H9 (cell line): ENCODE measurements around the gene RALGDS. TPM values are rescaled to one million over a fixed set of nuclear protein-coding genes. Genes with fewer than 3 reads are reported as not detected.

Experiments used
- DNase-seq: peaks from one replicate; pipeline ENCODE4 v3.0.0-alpha.2; 2017
- H2AFZ ChIP-seq: one replicate; pipeline ENCODE4 v1.6.1; 2013; ENCODE audit warnings: mild to moderate bottlenecking, low read length, control low read depth, moderate library complexity
- H2AK5ac ChIP-seq: 2 replicates; pipeline ENCODE4 v1.6.1; 2013; ENCODE audit warnings: low read length, control low read depth, mixed read lengths; ENCODE audit not compliant: insufficient read length
- H2BK120ac ChIP-seq: one replicate; pipeline ENCODE4 v1.6.1; 2013; ENCODE audit warnings: low read depth, mild to moderate bottlenecking, low read length, control low read depth, inconsistent platforms; ENCODE audit not compliant: poor library complexity, severe bottlenecking
- H2BK12ac ChIP-seq: 2 replicates; pipeline ENCODE4 v1.6.1; 2013; ENCODE audit warnings: low read length, control low read depth, mixed read lengths, low read depth; ENCODE audit not compliant: insufficient read length
- H2BK15ac ChIP-seq: 2 replicates; pipeline ENCODE4 v1.6.1; 2013; ENCODE audit warnings: low read depth, low read length, control low read depth
- H2BK20ac ChIP-seq: one replicate; pipeline ENCODE4 v1.6.1; 2013; ENCODE audit warnings: low read depth, mild to moderate bottlenecking, low read length, control low read depth, inconsistent platforms; ENCODE audit not compliant: poor library complexity, severe bottlenecking
- H2BK5ac ChIP-seq: 2 replicates; pipeline ENCODE4 v1.6.1; 2013; ENCODE audit warnings: low read length, control low read depth, mixed read lengths; ENCODE audit not compliant: insufficient read length
- H3K14ac ChIP-seq: 2 replicates; pipeline ENCODE4 v1.6.1; 2013; ENCODE audit warnings: low read length, control low read depth; ENCODE audit not compliant: insufficient read depth
- H3K18ac ChIP-seq: 2 replicates; pipeline ENCODE4 v1.6.1; 2013; ENCODE audit warnings: low read depth, mild to moderate bottlenecking, mixed read lengths, low read length, control low read depth; ENCODE audit not compliant: insufficient read length
- H3K23ac ChIP-seq: 2 replicates; pipeline ENCODE4 v1.6.1; 2013; ENCODE audit warnings: low read length, control low read depth, mixed read lengths, low read depth; ENCODE audit not compliant: insufficient read length
- H3K23me2 ChIP-seq: 2 replicates; pipeline ENCODE4 v1.6.1; 2013; ENCODE audit warnings: low read depth, mild to moderate bottlenecking, mixed read lengths, low read length, control low read depth; ENCODE audit not compliant: insufficient read length, poor library complexity, severe bottlenecking
- H3K27ac ChIP-seq: 2 replicates; pipeline ENCODE4 v1.5.1; 2013; ENCODE audit warnings: low read length, control low read depth, mixed read lengths, low read depth; ENCODE audit not compliant: insufficient read length
- H3K27me3 ChIP-seq: 2 replicates; pipeline ENCODE4 v1.6.1; 2013; ENCODE audit warnings: low read length, control low read depth, inconsistent platforms; ENCODE audit not compliant: insufficient read depth
- H3K4ac ChIP-seq: 2 replicates; pipeline ENCODE4 v1.6.1; 2013; ENCODE audit warnings: low read depth, mild to moderate bottlenecking, control low read depth, inconsistent platforms, low read length, moderate library complexity
- H3K4me1 ChIP-seq: 2 replicates; pipeline ENCODE4 v1.6.1; 2013; ENCODE audit warnings: low read length, control low read depth, inconsistent platforms; ENCODE audit not compliant: insufficient read depth
- H3K4me2 ChIP-seq: 2 replicates; pipeline ENCODE4 v1.6.1; 2013; ENCODE audit warnings: low read length, control low read depth, mixed read lengths; ENCODE audit not compliant: insufficient read length, insufficient read depth
- H3K56ac ChIP-seq: 2 replicates; pipeline ENCODE4 v1.6.1; 2013; ENCODE audit warnings: low read depth, mild to moderate bottlenecking, mixed read lengths, low read length, control low read depth; ENCODE audit not compliant: insufficient read length
- H3K79me1 ChIP-seq: 2 replicates; pipeline ENCODE4 v1.6.1; 2013; ENCODE audit warnings: low read depth, mild to moderate bottlenecking, moderate library complexity, low read length, control low read depth, inconsistent platforms; ENCODE audit not compliant: insufficient read depth, poor library complexity, severe bottlenecking
- H3K79me2 ChIP-seq: 2 replicates; pipeline ENCODE4 v1.6.1; 2013; ENCODE audit warnings: low read length, control low read depth, inconsistent platforms; ENCODE audit not compliant: insufficient read depth
- H3K9ac ChIP-seq: 2 replicates; pipeline ENCODE4 v1.6.1; 2013; ENCODE audit warnings: low read length, control low read depth, mixed read lengths; ENCODE audit not compliant: insufficient read length; ENCODE audit errors: extremely low read depth
- H3K9me3 ChIP-seq: one replicate; pipeline ENCODE4 v1.6.1; 2013; ENCODE audit warnings: low read depth, low read length, inconsistent platforms; ENCODE audit not compliant: control insufficient read depth
- H3T11ph ChIP-seq: one replicate; pipeline ENCODE4 v1.6.1; 2013; ENCODE audit warnings: mild to moderate bottlenecking, low read length, control low read depth, inconsistent platforms
- H4K20me1 ChIP-seq: one replicate; pipeline ENCODE4 v1.6.1; 2013; ENCODE audit not compliant: control insufficient read depth, insufficient read length, insufficient read depth
- H4K5ac ChIP-seq: 2 replicates; pipeline ENCODE4 v1.6.1; 2013; ENCODE audit warnings: low read depth, mild to moderate bottlenecking, mixed read lengths, low read length, control low read depth; ENCODE audit not compliant: insufficient read length
- H4K8ac ChIP-seq: replicated peaks from 2 replicates; pipeline ENCODE4 v1.6.1; 2013; ENCODE audit warnings: low read length, control low read depth, mixed read lengths, low read depth; ENCODE audit not compliant: insufficient read length
- H4K91ac ChIP-seq: 2 replicates; pipeline ENCODE4 v1.6.1; 2013; ENCODE audit warnings: low read depth, mild to moderate bottlenecking, moderate library complexity, mixed read lengths, low read length, control low read depth; ENCODE audit not compliant: insufficient read length
- H3K27ac Mint-ChIP-seq, 3 experiments: 2 replicates in 2 of 3; 3 replicates in 1 of 3; pipeline ENCODE4 v1.8.0; 2020 to 2021; ENCODE audit warnings: mixed read lengths in 3 of 3, mild to moderate bottlenecking in 1 of 3, moderate library complexity in 1 of 3
- H3K27me3 Mint-ChIP-seq: 2 replicates; pipeline ENCODE4 v1.8.0; 2021; ENCODE audit warnings: low read depth, mild to moderate bottlenecking, moderate library complexity, mixed read lengths
- H3K36me3 Mint-ChIP-seq, 3 experiments: 2 replicates in 2 of 3; 3 replicates in 1 of 3; pipeline ENCODE4 v1.8.0; 2020 to 2021; ENCODE audit warnings: low read depth in 3 of 3, mixed read lengths in 3 of 3; ENCODE audit not compliant: insufficient read depth in 1 of 3
- H3K4me1 Mint-ChIP-seq, 2 experiments: 2 replicates each; pipeline ENCODE4 v1.8.0; 2020; ENCODE audit warnings: mixed read lengths in 2 of 2
- H3K4me3 Mint-ChIP-seq, 2 experiments: 2 replicates in 1 of 2; 3 replicates in 1 of 2; pipeline ENCODE4 v1.8.0; 2020 to 2021; ENCODE audit warnings: mild to moderate bottlenecking in 2 of 2, mixed read lengths in 2 of 2, moderate library complexity in 1 of 2
- H3K9me3 Mint-ChIP-seq, 2 experiments: 2 replicates in 1 of 2; 3 replicates in 1 of 2; pipeline ENCODE4 v1.8.0; 2020; ENCODE audit warnings: mild to moderate bottlenecking in 2 of 2, mixed read lengths in 2 of 2, moderate library complexity in 1 of 2
- CTCF ChIP-seq: fragments of 200-600 bp; sonication (generic); conservative IDR thresholded peaks from 3 replicates; pipeline ENCODE4 v1.8.0; 2021; ENCODE audit warnings: antibody characterized with exemption, mild to moderate bottlenecking
- WGBS: extraction: QIAGEN DNeasy Blood & Tissue Kit; methylation state at CpG from one replicate; pipeline ENCODE4 v1.1.7; 2013; ENCODE audit warnings: missing lambda C conversion rate, low lambda C conversion rate, mixed read lengths; ENCODE audit not compliant: insufficient read length; ENCODE audit errors: extremely low coverage; 5-methylcytosine and 5-hydroxymethylcytosine counted together
- total RNA-seq: library from RNA; stranded (reverse); gene quantifications from 2 replicates; pipeline ENCODE4 v1.2.1, GENCODE V29; 2021

The RALGDS gene
- total RNA-seq, 1 experiment from 2014 or later, result 21.3 TPM

- H3K14ac ChIP-seq, result no peak overlapping the region
- H3K27ac Mint-ChIP-seq, result 0 out of 7 replicates have a peak overlapping the region, but pooled peaks of 1 of the 3 experiments have one; percentile 80
- H3K9ac ChIP-seq, result no peak overlapping the region
- H3K4ac ChIP-seq, result no peak overlapping the region
- no peak overlapping the region for H2BK120ac ChIP-seq
- H2AK5ac ChIP-seq, result no peak overlapping the region
- WGBS, result no CpG with 5 or more reads among the region's 3 CpGs
- peaks cover 3% of the 10 kb centered on the region; the same call in 1 of the 2 replicates for H3K4me1 ChIP-seq
- no peak overlapping the region for H3K18ac ChIP-seq
- H4K91ac ChIP-seq, result no peak overlapping the region
- no peaks in the 10 kb centered on the region for H3K79me1 ChIP-seq
- peaks cover 11 to 31% of the 10 kb centered on the region in 2 experiments for H3K4me1 Mint-ChIP-seq
- peaks cover 42% of the 10 kb centered on the region for H3K27me3 Mint-ChIP-seq
- no peak overlapping the region for H3T11ph ChIP-seq
- H2BK20ac ChIP-seq, result no peak overlapping the region
- H4K8ac ChIP-seq, result no peak overlapping the region
- H3K79me2 ChIP-seq, result no peaks in the 10 kb centered on the region
- H2BK12ac ChIP-seq, result no peak overlapping the region
- peaks cover 8% of the 10 kb centered on the region; the same call in 1 of the 2 replicates for H3K27me3 ChIP-seq
- DNase-seq, result no peak
- no peaks in the 10 kb centered on the region; a peak in 1 of 7 replicates for H3K36me3 Mint-ChIP-seq
- H3K56ac ChIP-seq, result no peak overlapping the region
- no peak overlapping the region for H2AFZ ChIP-seq
- no peak overlapping the region for H4K5ac ChIP-seq
- H4K20me1 ChIP-seq, result peaks cover 8% of the 10 kb centered on the region
- no peak overlapping the region for H3K4me2 ChIP-seq
- no peak overlapping the region for H2BK5ac ChIP-seq
- H3K9me3 ChIP-seq, result no peaks in the 10 kb centered on the region
- TF ChIP-seq CTCF, result no peak
- no peak overlapping the region for H3K23ac ChIP-seq
- no peaks in the 10 kb centered on the region for H3K9me3 Mint-ChIP-seq
- peaks cover 9% of the 10 kb centered on the region for H3K23me2 ChIP-seq
- H3K4me3 Mint-ChIP-seq, result no peak overlapping the region
- no peak overlapping the region for H3K27ac ChIP-seq
- H2BK15ac ChIP-seq, result no peak overlapping the region
These were observed 2.9 kb downstream of the RALGDS start for GRCh38 chr9:133118179-133118520.
